ENCODE results near the gene PIP4K2A.

The PIP4K2A gene

GRCh38 chr10:22548344-22548743 lies 166.0 kb downstream of the PIP4K2A start:
- no peak overlapping the region for H2BK15ac ChIP-seq (replicated peaks; ENCODE audit: low read depth)
- no peak overlapping the region for H3K56ac ChIP-seq (ENCODE audit: low read length)
- no peaks in the 10 kb centered on the region for H3K79me2 ChIP-seq (ENCODE audit: control insufficient read depth, insufficient read depth, low read length)
- H3K9ac ChIP-seq (ENCODE audit: low read length) = no peak overlapping the region
- H3K4me3 ChIP-seq (ENCODE audit: low read length) = no peak overlapping the region
- H3K36me3 ChIP-seq (ENCODE audit: control insufficient read depth, insufficient read depth, low read length) = no peaks in the 10 kb centered on the region
- H3K4me2 ChIP-seq (ENCODE audit: low read length) = no peak overlapping the region
- no peak overlapping the region for H2AK5ac ChIP-seq (ENCODE audit: low read length)
- DNase-seq = no peak
- no peak overlapping the region for H3K27ac ChIP-seq (ENCODE audit: low read depth, low read length)
- no peaks in the 10 kb centered on the region for H3K79me1 ChIP-seq (ENCODE audit: low read length)
- no peak overlapping the region for H2BK120ac ChIP-seq (ENCODE audit: low read depth, low read length)
- no peak overlapping the region for H4K5ac ChIP-seq (ENCODE audit: low read length)
- WGBS (ENCODE audit: extremely low coverage, insufficient coverage, low lambda C conversion rate) = no CpG with 5 or more reads among the region's 1 CpG
- no peaks in the 10 kb centered on the region for H3K27me3 ChIP-seq (ENCODE audit: insufficient read depth, low read length, poor library complexity)
- no peaks in the 10 kb centered on the region for H3K4me1 ChIP-seq (ENCODE audit: control insufficient read depth, low read depth, low read length)
- no peak overlapping the region for H2BK5ac ChIP-seq (ENCODE audit: low read length)
- no peak overlapping the region for H4K8ac ChIP-seq (ENCODE audit: low read depth, low read length)
- no peak overlapping the region for H3K18ac ChIP-seq (ENCODE audit: low read length)
- H3K4ac ChIP-seq (ENCODE audit: low read depth, low read length) = no peak overlapping the region
- H3K23ac ChIP-seq (ENCODE audit: low read length) = no peak overlapping the region

GRCh38 chr10:22545643-22546042 lies 168.7 kb downstream of the PIP4K2A start:
- Histone ChIP-seq H3K18ac (ENCODE audit: low read length) (no peak overlapping the region), H2BK5ac (ENCODE audit: low read length) (no peak overlapping the region), H3K27ac (ENCODE audit: low read depth, low read length) (no peak overlapping the region), H3K4me2 (ENCODE audit: low read length) (no peak overlapping the region), H3K4ac (ENCODE audit: low read depth, low read length) (no peak overlapping the region), H2AK5ac (ENCODE audit: low read length) (no peak overlapping the region), H3K56ac (ENCODE audit: low read length) (no peak overlapping the region), H2BK120ac (ENCODE audit: low read depth, low read length) (no peak overlapping the region), H2BK15ac (replicated peaks; ENCODE audit: low read depth) (no peak overlapping the region), H3K79me2 (ENCODE audit: control insufficient read depth, insufficient read depth, low read length) (no peaks in the 10 kb centered on the region), H3K4me1 (ENCODE audit: control insufficient read depth, low read depth, low read length) (no peaks in the 10 kb centered on the region), H3K27me3 (ENCODE audit: insufficient read depth, low read length, poor library complexity) (no peaks in the 10 kb centered on the region), H3K23ac (ENCODE audit: low read length) (no peak overlapping the region), H3K36me3 (ENCODE audit: control insufficient read depth, insufficient read depth, low read length) (no peaks in the 10 kb centered on the region), H3K4me3 (ENCODE audit: low read length) (no peak overlapping the region), H3K79me1 (ENCODE audit: low read length) (no peaks in the 10 kb centered on the region), H4K8ac (ENCODE audit: low read depth, low read length) (no peak overlapping the region), H3K9ac (ENCODE audit: low read length) (no peak overlapping the region), H4K5ac (ENCODE audit: low read length) (no peak overlapping the region)
- no CpG with 5 or more reads among the region's 1 CpG for WGBS (ENCODE audit: extremely low coverage, insufficient coverage, low lambda C conversion rate)
- no peak for DNase-seq

- no peak overlapping the region for H3K56ac ChIP-seq (ENCODE audit: low read length)
- no peak overlapping the region for H2AK5ac ChIP-seq (ENCODE audit: low read length)
- no peak overlapping the region for H3K23ac ChIP-seq (ENCODE audit: low read length)
- no peak overlapping the region for H3K4me2 ChIP-seq (ENCODE audit: low read length)
- no peak overlapping the region for H3K9ac ChIP-seq (ENCODE audit: low read length)
- WGBS (ENCODE audit: extremely low coverage, insufficient coverage, low lambda C conversion rate) = no CpG with 5 or more reads among the region's 12 CpGs
- no peak overlapping the region for H2BK5ac ChIP-seq (ENCODE audit: low read length)
- H3K79me2 ChIP-seq (ENCODE audit: control insufficient read depth, insufficient read depth, low read length) = no peaks in the 10 kb centered on the region
- H2BK120ac ChIP-seq (ENCODE audit: low read depth, low read length) = no peak overlapping the region
- H3K36me3 ChIP-seq (ENCODE audit: control insufficient read depth, insufficient read depth, low read length) = no peaks in the 10 kb centered on the region
- no peak for DNase-seq
- H3K4me1 ChIP-seq (ENCODE audit: control insufficient read depth, low read depth, low read length) = no peaks in the 10 kb centered on the region
- H3K4me3 ChIP-seq (ENCODE audit: low read length) = no peak overlapping the region
- H3K27me3 ChIP-seq (ENCODE audit: insufficient read depth, low read length, poor library complexity) = no peaks in the 10 kb centered on the region
- no peak overlapping the region for H3K27ac ChIP-seq (ENCODE audit: low read depth, low read length)
- no peak overlapping the region for H4K5ac ChIP-seq (ENCODE audit: low read length)
- H2BK15ac ChIP-seq (replicated peaks; ENCODE audit: low read depth) = no peak overlapping the region
- no peak overlapping the region for H4K8ac ChIP-seq (ENCODE audit: low read depth, low read length)
- H3K79me1 ChIP-seq (ENCODE audit: low read length) = no peaks in the 10 kb centered on the region
- H3K18ac ChIP-seq (ENCODE audit: low read length) = no peak overlapping the region
- H3K4ac ChIP-seq (ENCODE audit: low read depth, low read length) = no peak overlapping the region
These were observed 169.9 kb downstream of the PIP4K2A start for GRCh38 chr10:22544325-22545068.

GRCh38 chr10:22542773-22543172 lies 171.6 kb downstream of the PIP4K2A start:
- no peak overlapping the region for H4K5ac ChIP-seq (ENCODE audit: low read length)
- H3K4me3 ChIP-seq (ENCODE audit: low read length) = no peak overlapping the region
- H3K56ac ChIP-seq (ENCODE audit: low read length) = no peak overlapping the region
- no peak overlapping the region for H2AK5ac ChIP-seq (ENCODE audit: low read length)
- H3K18ac ChIP-seq (ENCODE audit: low read length) = no peak overlapping the region
- H3K4me2 ChIP-seq (ENCODE audit: low read length) = no peak overlapping the region
- no peak overlapping the region for H2BK120ac ChIP-seq (ENCODE audit: low read depth, low read length)
- H3K27me3 ChIP-seq (ENCODE audit: insufficient read depth, low read length, poor library complexity) = no peaks in the 10 kb centered on the region
- no peak overlapping the region for H4K8ac ChIP-seq (ENCODE audit: low read depth, low read length)
- H3K4me1 ChIP-seq (ENCODE audit: control insufficient read depth, low read depth, low read length) = no peaks in the 10 kb centered on the region
- no peaks in the 10 kb centered on the region for H3K79me2 ChIP-seq (ENCODE audit: control insufficient read depth, insufficient read depth, low read length)
- H3K9ac ChIP-seq (ENCODE audit: low read length) = no peak overlapping the region
- H3K36me3 ChIP-seq (ENCODE audit: control insufficient read depth, insufficient read depth, low read length) = no peaks in the 10 kb centered on the region
- H2BK15ac ChIP-seq (replicated peaks; ENCODE audit: low read depth) = no peak overlapping the region
- DNase-seq = no peak
- H3K79me1 ChIP-seq (ENCODE audit: low read length) = no peaks in the 10 kb centered on the region
- H3K27ac ChIP-seq (ENCODE audit: low read depth, low read length) = no peak overlapping the region
- H3K4ac ChIP-seq (ENCODE audit: low read depth, low read length) = no peak overlapping the region
- WGBS (ENCODE audit: extremely low coverage, insufficient coverage, low lambda C conversion rate) = no CpG with 5 or more reads among the region's 7 CpGs
- H3K23ac ChIP-seq (ENCODE audit: low read length) = no peak overlapping the region
- H2BK5ac ChIP-seq (ENCODE audit: low read length) = no peak overlapping the region

GRCh38 chr10:22541900-22542299 lies 172.5 kb downstream of the PIP4K2A start:
- Histone ChIP-seq H4K8ac (ENCODE audit: low read depth, low read length) (no peak overlapping the region), H3K79me2 (ENCODE audit: control insufficient read depth, insufficient read depth, low read length) (no peaks in the 10 kb centered on the region), H3K56ac (ENCODE audit: low read length) (no peak overlapping the region), H3K4me2 (ENCODE audit: low read length) (no peak overlapping the region), H3K4me3 (ENCODE audit: low read length) (no peak overlapping the region), H3K18ac (ENCODE audit: low read length) (no peak overlapping the region), H3K4ac (ENCODE audit: low read depth, low read length) (no peak overlapping the region), H3K27ac (ENCODE audit: low read depth, low read length) (no peak overlapping the region), H3K27me3 (ENCODE audit: insufficient read depth, low read length, poor library complexity) (no peaks in the 10 kb centered on the region), H3K4me1 (ENCODE audit: control insufficient read depth, low read depth, low read length) (no peaks in the 10 kb centered on the region), H2AK5ac (ENCODE audit: low read length) (no peak overlapping the region), H3K36me3 (ENCODE audit: control insufficient read depth, insufficient read depth, low read length) (no peaks in the 10 kb centered on the region), H2BK15ac (replicated peaks; ENCODE audit: low read depth) (no peak overlapping the region), H3K9ac (ENCODE audit: low read length) (no peak overlapping the region), H4K5ac (ENCODE audit: low read length) (no peak overlapping the region), H3K23ac (ENCODE audit: low read length) (no peak overlapping the region), H3K79me1 (ENCODE audit: low read length) (no peaks in the 10 kb centered on the region), H2BK5ac (ENCODE audit: low read length) (no peak overlapping the region), H2BK120ac (ENCODE audit: low read depth, low read length) (no peak overlapping the region)
- DNase-seq = no peak
- no CpG with 5 or more reads among the region's 10 CpGs for WGBS (ENCODE audit: extremely low coverage, insufficient coverage, low lambda C conversion rate)
